ENCODE results near the gene ASB2.
A peak's percentile ranks its signal among the peaks of the same experiment; 100 is the strongest.

Gene ASB2

DNA sequence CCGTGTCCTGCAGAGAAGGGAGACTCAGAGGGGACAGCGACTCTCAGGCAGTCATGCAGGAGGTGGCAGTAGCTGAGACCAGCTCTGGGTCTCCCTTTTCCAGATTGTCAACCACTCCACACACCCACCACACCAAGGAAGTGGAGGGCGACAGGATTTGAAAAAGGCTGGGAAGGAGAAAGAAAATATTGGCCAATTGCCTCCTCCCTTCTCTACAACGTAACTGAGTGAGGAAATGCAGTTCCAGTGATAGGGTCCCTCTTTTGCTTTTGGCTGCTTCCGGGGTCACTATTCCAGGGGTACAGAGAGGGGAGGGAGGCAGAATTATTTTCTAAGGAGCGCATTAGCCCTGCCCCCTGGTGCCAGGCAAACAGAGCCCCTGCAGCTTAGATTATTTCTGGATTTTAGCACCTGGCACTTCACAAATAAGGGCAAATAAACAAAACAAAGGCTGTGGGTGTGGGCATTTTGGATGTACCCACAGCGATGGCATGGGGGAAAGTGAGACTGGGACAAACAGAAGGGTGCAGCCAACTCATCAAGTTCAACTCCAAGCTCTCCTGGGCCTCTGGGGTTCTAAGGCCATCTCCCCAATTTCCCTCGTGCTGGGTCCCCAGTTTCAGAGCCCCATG lies 20.4 kb downstream of the ASB2 start:
- Histone ChIP-seq H3K27ac (ENCODE audit: low read depth, low read length) (peak overlapping the region; percentile 98), H4K20me1 (ENCODE audit: control insufficient read depth, insufficient read depth, low read depth, low read length) (no peaks in the 10 kb centered on the region), H3K36me3 (ENCODE audit: control insufficient read depth, low read length) (peaks cover 5% of the 10 kb centered on the region), H3K4me2 (ENCODE audit: low read length) (peak overlapping the region; percentile 97), H3K79me2 (ENCODE audit: control insufficient read depth, low read length) (0 out of 2 replicates have a peak, but pooled peaks cover 6% of the 10 kb centered on the region), H3K4me1 (ENCODE audit: control insufficient read depth, low read length) (peaks cover 83% of the 10 kb centered on the region), H3K9me3 (ENCODE audit: control insufficient read depth, insufficient read depth, low read length) (no peaks in the 10 kb centered on the region), H3K9me2 (replicated peaks; ENCODE audit: control insufficient read depth, low read length) (no peaks in the 10 kb centered on the region), H3K27me3 (ENCODE audit: control insufficient read depth, low read length) (no peaks in the 10 kb centered on the region), H3F3A (ENCODE audit: control insufficient read depth, insufficient read depth) (peaks cover 15% of the 10 kb centered on the region), H3K4me3 (ENCODE audit: low read length) (peak overlapping the region; percentile 77)
- no peak for TF ChIP-seq EZH2phosphoT487 (IDR thresholded peaks at IDR 0.05; ENCODE audit: borderline replicate concordance, low read length)
- TF ChIP-seq, protein P1, sequence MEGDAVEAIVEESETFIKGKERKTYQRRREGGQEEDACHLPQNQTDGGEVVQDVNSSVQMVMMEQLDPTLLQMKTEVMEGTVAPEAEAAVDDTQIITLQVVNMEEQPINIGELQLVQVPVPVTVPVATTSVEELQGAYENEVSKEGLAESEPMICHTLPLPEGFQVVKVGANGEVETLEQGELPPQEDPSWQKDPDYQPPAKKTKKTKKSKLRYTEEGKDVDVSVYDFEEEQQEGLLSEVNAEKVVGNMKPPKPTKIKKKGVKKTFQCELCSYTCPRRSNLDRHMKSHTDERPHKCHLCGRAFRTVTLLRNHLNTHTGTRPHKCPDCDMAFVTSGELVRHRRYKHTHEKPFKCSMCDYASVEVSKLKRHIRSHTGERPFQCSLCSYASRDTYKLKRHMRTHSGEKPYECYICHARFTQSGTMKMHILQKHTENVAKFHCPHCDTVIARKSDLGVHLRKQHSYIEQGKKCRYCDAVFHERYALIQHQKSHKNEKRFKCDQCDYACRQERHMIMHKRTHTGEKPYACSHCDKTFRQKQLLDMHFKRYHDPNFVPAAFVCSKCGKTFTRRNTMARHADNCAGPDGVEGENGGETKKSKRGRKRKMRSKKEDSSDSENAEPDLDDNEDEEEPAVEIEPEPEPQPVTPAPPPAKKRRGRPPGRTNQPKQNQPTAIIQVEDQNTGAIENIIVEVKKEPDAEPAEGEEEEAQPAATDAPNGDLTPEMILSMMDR (IDR thresholded peaks at IDR 0.05; ENCODE audit: low read depth, low read length, poor library complexity, severe bottlenecking), result no peak

DNA sequence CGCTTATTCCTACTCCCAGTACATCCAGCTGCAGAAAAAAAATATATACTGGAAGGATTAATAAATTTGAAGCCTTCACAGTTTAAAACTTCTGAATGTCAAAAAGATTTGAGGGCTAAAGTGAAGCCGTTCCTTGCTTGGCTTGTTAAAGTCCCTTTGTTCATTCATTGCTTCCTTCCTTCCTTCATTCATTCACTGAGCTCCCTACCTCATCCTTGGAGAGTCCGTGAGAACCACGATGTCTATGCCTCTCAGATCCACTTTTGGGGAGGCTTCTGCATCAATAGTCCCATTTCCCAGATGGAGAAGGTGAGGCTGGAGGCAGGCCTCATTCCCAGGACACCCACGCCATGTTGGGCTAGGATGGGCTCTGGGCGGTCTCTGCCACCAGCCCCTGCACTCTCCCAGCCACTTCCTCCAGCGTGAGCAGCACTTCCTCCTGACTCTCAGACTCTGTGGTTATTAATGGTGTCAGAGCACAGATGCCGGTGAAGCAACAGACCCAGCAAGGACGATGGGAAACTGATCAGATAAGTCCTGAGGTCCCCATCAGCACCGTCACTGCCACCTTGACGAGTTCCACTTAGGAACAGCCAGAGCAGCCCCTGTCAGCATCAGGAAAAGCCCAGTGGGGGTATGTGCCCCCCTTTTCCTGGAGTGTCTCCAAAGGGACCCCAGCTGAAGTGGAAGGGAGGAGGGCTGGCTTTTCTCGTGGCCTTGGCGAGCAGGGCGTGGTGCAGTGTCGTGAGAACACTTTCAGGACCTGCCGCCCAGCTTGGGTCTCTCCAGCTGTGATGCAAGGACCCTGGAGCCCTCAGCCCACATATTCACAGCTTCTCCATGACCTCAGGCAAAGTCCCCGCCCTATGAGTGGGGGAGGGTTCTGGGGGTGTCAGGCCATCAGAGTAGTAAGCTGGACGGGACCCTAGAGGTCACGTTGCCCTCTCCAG lies 21.2 kb downstream of the ASB2 start:
- H3K4me1 ChIP-seq (ENCODE audit: control insufficient read depth, low read length), result peaks cover 75% of the 10 kb centered on the region
- no peaks in the 10 kb centered on the region for H4K20me1 ChIP-seq (ENCODE audit: control insufficient read depth, insufficient read depth, low read depth, low read length)
- H3K36me3 ChIP-seq (ENCODE audit: control insufficient read depth, low read length), result peaks cover 3% of the 10 kb centered on the region; the same call in 1 of the 2 replicates
- no peaks in the 10 kb centered on the region for H3K9me3 ChIP-seq (ENCODE audit: control insufficient read depth, insufficient read depth, low read length)
- 0 out of 2 replicates have a peak, but pooled peaks cover 6% of the 10 kb centered on the region for H3K79me2 ChIP-seq (ENCODE audit: control insufficient read depth, low read length)
- H3K4me3 ChIP-seq (ENCODE audit: low read length), result peak overlapping the region; percentile 77
- no peak for TF ChIP-seq EZH2phosphoT487 (IDR thresholded peaks at IDR 0.05; ENCODE audit: borderline replicate concordance, low read length)
- TF ChIP-seq, protein P1 (IDR thresholded peaks at IDR 0.05; ENCODE audit: low read depth, low read length, poor library complexity, severe bottlenecking), result no peak
- H3K27ac ChIP-seq (ENCODE audit: low read depth, low read length), result peak overlapping the region; percentile 98
- no peaks in the 10 kb centered on the region for H3K27me3 ChIP-seq (ENCODE audit: control insufficient read depth, low read length)
- peaks cover 9% of the 10 kb centered on the region for H3F3A ChIP-seq (ENCODE audit: control insufficient read depth, insufficient read depth)
- H3K4me2 ChIP-seq (ENCODE audit: low read length), result peak overlapping the region; percentile 97
- no peaks in the 10 kb centered on the region for H3K9me2 ChIP-seq (replicated peaks; ENCODE audit: control insufficient read depth, low read length)

DNA sequence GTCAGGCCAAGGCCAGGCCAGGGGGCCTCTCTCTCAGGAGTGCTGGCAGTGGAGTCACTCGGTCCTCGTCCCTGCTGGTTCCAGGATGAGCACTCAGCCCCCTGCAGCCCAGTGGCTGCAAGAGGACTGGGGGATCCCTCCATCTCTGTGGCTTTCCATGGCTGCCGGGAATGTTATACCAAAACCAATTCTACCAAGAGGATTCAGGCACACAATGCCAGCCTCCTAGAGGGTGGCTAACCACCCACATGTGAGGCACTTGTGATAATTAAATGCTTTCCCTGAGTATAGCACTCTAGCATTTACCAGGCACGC lies 21.9 kb downstream of the ASB2 start:
- Histone ChIP-seq H4K20me1 (ENCODE audit: control insufficient read depth, insufficient read depth, low read depth, low read length) (no peaks in the 10 kb centered on the region), H3K9me3 (ENCODE audit: control insufficient read depth, insufficient read depth, low read length) (no peaks in the 10 kb centered on the region), H3K4me1 (ENCODE audit: control insufficient read depth, low read length) (peaks cover 68% of the 10 kb centered on the region), H3K4me2 (ENCODE audit: low read length) (peak overlapping the region; percentile 97), H3K4me3 (ENCODE audit: low read length) (peak overlapping the region; percentile 77), H3K27me3 (ENCODE audit: control insufficient read depth, low read length) (no peaks in the 10 kb centered on the region), H3F3A (ENCODE audit: control insufficient read depth, insufficient read depth) (0 out of 2 replicates have a peak, but pooled peaks cover 5% of the 10 kb centered on the region), H3K36me3 (ENCODE audit: control insufficient read depth, low read length) (peaks cover 3% of the 10 kb centered on the region; the same call in 1 of the 2 replicates), H3K27ac (ENCODE audit: low read depth, low read length) (peak overlapping the region; percentile 98; the same call in 1 of the 2 replicates), H3K79me2 (ENCODE audit: control insufficient read depth, low read length) (0 out of 2 replicates have a peak, but pooled peaks cover 6% of the 10 kb centered on the region), H3K9me2 (replicated peaks; ENCODE audit: control insufficient read depth, low read length) (no peaks in the 10 kb centered on the region)
- TF ChIP-seq, protein P1 (IDR thresholded peaks at IDR 0.05; ENCODE audit: low read depth, low read length, poor library complexity, severe bottlenecking), result no peak
- no peak for TF ChIP-seq EZH2phosphoT487 (IDR thresholded peaks at IDR 0.05; ENCODE audit: borderline replicate concordance, low read length)

Data from DOHH2 (cell line).